Measurements from ENCODE around the gene TAF15.
A peak's percentile ranks its signal among the peaks of the same experiment; 100 is the strongest.

Gene TAF15

GRCh38 chr17:35870906-35871819 is 61.9 kb downstream of the TAF15 start:
- ATAC-seq (peak; percentile 94), DNase-seq (peak in 1 of 2 donors; percentile 21)
- H3K27ac Mint-ChIP-seq: no peak overlapping the region
- H3K9me3 Mint-ChIP-seq: no peaks in the 10 kb centered on the region
- no peaks in the 10 kb centered on the region for H3K27me3 Mint-ChIP-seq
- H3K4me1 Mint-ChIP-seq: peaks cover 50% of the 10 kb centered on the region
- H3K4me3 Mint-ChIP-seq: no peak overlapping the region

- no peaks in the 10 kb centered on the region for H3K27me3 Mint-ChIP-seq
- H3K27ac Mint-ChIP-seq: peak overlapping the region in 1 of 2 donors; percentile 50
- no peak for ATAC-seq
- no peaks in the 10 kb centered on the region for H3K9me3 Mint-ChIP-seq
- no peak for DNase-seq
- H3K4me3 Mint-ChIP-seq: no peak overlapping the region
- H3K4me1 Mint-ChIP-seq: peaks cover 54% of the 10 kb centered on the region
Measured at GRCh38 chr17:35872196-35872980, 63.1 kb downstream of the TAF15 start.

- H3K9me3 Mint-ChIP-seq: no peaks in the 10 kb centered on the region
- DNase-seq (no peak), ATAC-seq (no peak)
- no peaks in the 10 kb centered on the region for H3K27me3 Mint-ChIP-seq
- H3K4me1 Mint-ChIP-seq: peaks cover 82% of the 10 kb centered on the region
- peak overlapping the region; percentile 43 to 76 for H3K4me3 Mint-ChIP-seq
- peak overlapping the region; percentile 72 to 91 for H3K27ac Mint-ChIP-seq
Measured at GRCh38 chr17:35875072-35875799, 66.0 kb downstream of the TAF15 start.

GRCh38 chr17:35875800-35876139 is 66.5 kb downstream of the TAF15 start:
- no peaks in the 10 kb centered on the region for H3K27me3 Mint-ChIP-seq
- H3K4me3 Mint-ChIP-seq: peak overlapping the region; percentile 43 to 76
- peak overlapping the region; percentile 72 to 91 for H3K27ac Mint-ChIP-seq
- ATAC-seq (no peak), DNase-seq (no peak)
- H3K9me3 Mint-ChIP-seq: no peaks in the 10 kb centered on the region
- peaks cover 86% of the 10 kb centered on the region for H3K4me1 Mint-ChIP-seq

GRCh38 chr17:35876534-35876933 is 67.2 kb downstream of the TAF15 start:
- Mint-ChIP-seq H3K4me3 (peak overlapping the region; percentile 10 to 39), H3K27ac (peak overlapping the region in 1 of 2 donors; percentile 84)

GRCh38 chr17:35877345-35878029 is 68.2 kb downstream of the TAF15 start:
- H3K27ac Mint-ChIP-seq: no peak overlapping the region
- DNase-seq: no peak
- no peak for ATAC-seq
- no peaks in the 10 kb centered on the region for H3K9me3 Mint-ChIP-seq
- H3K4me3 Mint-ChIP-seq: peak overlapping the region in 1 of 2 donors; percentile 5
- H3K4me1 Mint-ChIP-seq: peaks cover 76% of the 10 kb centered on the region
- H3K27me3 Mint-ChIP-seq: no peaks in the 10 kb centered on the region

More at GRCh38 chr17:35876534-35876933, 67.2 kb downstream of the TAF15 start:
- DNase-seq (no peak), ATAC-seq (no peak)
- Mint-ChIP-seq H3K4me1 (peaks cover 83% of the 10 kb centered on the region), H3K9me3 (no peaks in the 10 kb centered on the region), H3K27me3 (no peaks in the 10 kb centered on the region)

- peak overlapping the region; percentile 16 to 79 for H3K4me3 Mint-ChIP-seq
- H3K9me3 Mint-ChIP-seq: no peaks in the 10 kb centered on the region
- peaks cover 68% of the 10 kb centered on the region for H3K4me1 Mint-ChIP-seq
- ATAC-seq: no peak
- DNase-seq: no peak
- H3K27ac Mint-ChIP-seq: peak overlapping the region in 1 of 2 donors; percentile 6
- no peaks in the 10 kb centered on the region for H3K27me3 Mint-ChIP-seq
Measured at GRCh38 chr17:35878361-35878760, 69.1 kb downstream of the TAF15 start.

GRCh38 chr17:35879773-35880654 is 70.7 kb downstream of the TAF15 start, which contains the start of gene CCL5:
TSS of gene CCL5 (minus strand) at chr17:35880360.
- Mint-ChIP-seq H3K4me3 (peak within 1 kb of the TSS; percentile 79 to 81), H3K4me1 (peaks cover 60% of the 10 kb centered on the region), H3K9me3 (no peaks in the 10 kb centered on the region), H3K27me3 (no peaks in the 10 kb centered on the region), H3K27ac (peak within 1 kb of the TSS; percentile 92 to 97)
- ATAC-seq (peak; percentile 96), DNase-seq (peak; percentile 60 to 73)

- Mint-ChIP-seq H3K4me1 (peaks cover 65% of the 10 kb centered on the region), H3K4me3 (peak overlapping the region; percentile 58 to 69), H3K27me3 (no peaks in the 10 kb centered on the region), H3K27ac (no peak overlapping the region), H3K9me3 (peaks cover 4 to 7% of the 10 kb centered on the region in 2 donors)
- DNase-seq: peak; percentile 59 to 65
- peak; percentile 81 for ATAC-seq
Measured at GRCh38 chr17:35889241-35889640, 80.0 kb downstream of the TAF15 start.

- ATAC-seq: peak; percentile 17
Measured at GRCh38 chr17:35889818-35890773, 80.8 kb downstream of the TAF15 start.

GRCh38 chr17:35890774-35891155 is 81.5 kb downstream of the TAF15 start:
- Mint-ChIP-seq H3K4me3 (peak overlapping the region; percentile 34 to 70), H3K4me1 (peaks cover 72% of the 10 kb centered on the region), H3K27ac (peak overlapping the region in 1 of 2 donors; percentile 59), H3K27me3 (no peaks in the 10 kb centered on the region), H3K9me3 (peaks cover 4 to 7% of the 10 kb centered on the region in 2 donors)
- peak; percentile 80 for ATAC-seq
- DNase-seq: peak; percentile 63 to 79

More at GRCh38 chr17:35889818-35890773, 80.8 kb downstream of the TAF15 start:
- Mint-ChIP-seq H3K27ac (peak overlapping the region in 1 of 2 donors; percentile 73), H3K4me3 (peak overlapping the region; percentile 70 to 72), H3K4me1 (peaks cover 70% of the 10 kb centered on the region), H3K27me3 (no peaks in the 10 kb centered on the region), H3K9me3 (peaks cover 4 to 7% of the 10 kb centered on the region in 2 donors)
- DNase-seq: no peak

- peaks cover 77% of the 10 kb centered on the region for H3K4me1 Mint-ChIP-seq
- H3K4me3 Mint-ChIP-seq: peak overlapping the region; percentile 34 to 70
Measured at GRCh38 chr17:35891269-35891668, 82.0 kb downstream of the TAF15 start.

More at GRCh38 chr17:35891269-35891668, 82.0 kb downstream of the TAF15 start:
- ATAC-seq (no peak), DNase-seq (no peak)
- Mint-ChIP-seq H3K27me3 (no peaks in the 10 kb centered on the region), H3K9me3 (peaks cover 4 to 7% of the 10 kb centered on the region in 2 donors), H3K27ac (peak overlapping the region in 1 of 2 donors; percentile 59)

Measured in stimulated activated naive CD8-positive, alpha-beta T cell treated with anti-CD3 and anti-CD28 coated beads, Interleukin-15, amount 100 ng/mL, for 72 hours (primary cell).